SK-N-SH (cell line): Measurements from ENCODE around the gene FMO5.

Experiments
- EP300 ChIP-seq, 2 experiments: IDR thresholded peaks; 2 replicates each; pipeline versions ENCODE4 v1.4.0 to v1.6.1; 2012; ENCODE audit warnings: borderline replicate concordance in 1 of 2, low read depth in 1 of 2, low read length in 1 of 2
- POLR2AphosphoS5 ChIP-seq: IDR thresholded peaks from 2 replicates; pipeline ENCODE4 v1.6.1; 2012; ENCODE audit warnings: low read depth, low read length
- SMC3 ChIP-seq: IDR thresholded peaks from 2 replicates; pipeline ENCODE4 v1.6.1; 2012; ENCODE audit warnings: low read depth, low read length, improper control_type of control experiment
- TF ChIP-seq, protein P1 (sequence below): fragments of 200-600 bp; sonication (generic); IDR thresholded peaks from 2 replicates; pipeline ENCODE4 v1.6.1; 2017; ENCODE audit warnings: antibody characterized with exemption, mild to moderate bottlenecking, moderate library complexity

DNA sequence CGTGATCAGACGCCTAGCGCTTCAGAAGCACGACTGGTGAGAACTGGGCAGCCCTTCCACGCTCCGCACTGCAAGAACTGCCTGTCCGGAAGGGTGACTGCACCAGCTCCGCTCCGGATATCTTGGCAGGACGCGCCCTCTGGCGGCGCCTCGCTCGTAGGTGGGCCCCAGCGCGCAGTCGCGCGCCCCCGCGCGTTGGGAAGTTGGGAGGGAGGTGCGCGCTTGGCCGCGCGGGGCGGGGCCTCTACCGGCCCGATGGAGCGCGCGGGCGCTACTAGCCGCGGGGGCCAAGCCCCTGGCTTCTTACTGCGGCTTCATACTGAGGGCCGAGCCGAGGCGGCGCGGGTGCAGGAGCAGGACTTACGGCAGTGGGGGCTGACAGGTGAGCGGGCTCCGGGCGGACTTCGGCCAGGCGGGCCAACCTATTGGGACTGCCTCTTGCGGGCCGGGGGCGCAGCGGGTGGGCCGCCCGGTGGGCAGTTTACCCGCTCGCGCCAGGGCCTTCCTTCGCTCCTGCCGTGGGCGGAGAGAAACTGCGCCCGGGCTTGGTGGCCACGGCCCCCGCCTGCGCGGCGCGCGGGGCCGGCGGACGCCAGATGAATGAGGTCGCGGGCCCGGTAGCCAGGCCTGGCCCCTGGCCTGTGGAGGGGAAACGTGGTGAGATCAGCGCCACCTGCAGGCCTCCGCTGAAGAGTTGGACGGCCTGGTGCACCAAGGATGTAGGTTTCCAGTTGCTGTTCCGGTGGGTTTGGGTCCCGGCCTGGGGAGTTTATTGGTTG is 17.5 kb upstream of the FMO5 start, which contains the start of gene CHD1L:
- TF ChIP-seq, protein P1, sequence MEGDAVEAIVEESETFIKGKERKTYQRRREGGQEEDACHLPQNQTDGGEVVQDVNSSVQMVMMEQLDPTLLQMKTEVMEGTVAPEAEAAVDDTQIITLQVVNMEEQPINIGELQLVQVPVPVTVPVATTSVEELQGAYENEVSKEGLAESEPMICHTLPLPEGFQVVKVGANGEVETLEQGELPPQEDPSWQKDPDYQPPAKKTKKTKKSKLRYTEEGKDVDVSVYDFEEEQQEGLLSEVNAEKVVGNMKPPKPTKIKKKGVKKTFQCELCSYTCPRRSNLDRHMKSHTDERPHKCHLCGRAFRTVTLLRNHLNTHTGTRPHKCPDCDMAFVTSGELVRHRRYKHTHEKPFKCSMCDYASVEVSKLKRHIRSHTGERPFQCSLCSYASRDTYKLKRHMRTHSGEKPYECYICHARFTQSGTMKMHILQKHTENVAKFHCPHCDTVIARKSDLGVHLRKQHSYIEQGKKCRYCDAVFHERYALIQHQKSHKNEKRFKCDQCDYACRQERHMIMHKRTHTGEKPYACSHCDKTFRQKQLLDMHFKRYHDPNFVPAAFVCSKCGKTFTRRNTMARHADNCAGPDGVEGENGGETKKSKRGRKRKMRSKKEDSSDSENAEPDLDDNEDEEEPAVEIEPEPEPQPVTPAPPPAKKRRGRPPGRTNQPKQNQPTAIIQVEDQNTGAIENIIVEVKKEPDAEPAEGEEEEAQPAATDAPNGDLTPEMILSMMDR = peak; percentile 74
- TF ChIP-seq POLR2AphosphoS5 = peak; percentile 54
- TF ChIP-seq EP300 (IDR thresholded peaks at IDR 0.05; ENCODE audit: borderline replicate concordance in 1 of 2, low read depth in 1 of 2, low read length in 1 of 2) = no peak
- TF ChIP-seq SMC3 = peak; percentile 80
